Activated naive CD4-positive, alpha-beta T cell treated with anti-CD3 and anti-CD28 coated beads for 36 hours (primary cell): Measurements from ENCODE around the gene SMYD4. TPM values are rescaled to one million over a fixed set of nuclear protein-coding genes. Genes with fewer than 3 reads are reported as not detected.
"Not testable (repeated sequence)": the region's sequence is repeated elsewhere in the genome, so short reads cannot be mapped to it uniquely, and the experiment has no call there.

Experiments used
- CTCF ChIA-PET: fragments of 350-600 bp; sonication (Branson Sonifier 250); formaldehyde crosslinking; loops from one replicate; lab custom pipeline; 2021; ENCODE audit warnings: antibody characterized with exemption; lab: Charles Lee
- DNase-seq: peaks from one replicate; pipeline ENCODE4 v3.0.0-alpha.2; 2020
- H3K27ac Mint-ChIP-seq: one replicate; pipeline ENCODE4 v1.8.0; 2021; ENCODE audit warnings: mild to moderate bottlenecking, mixed read lengths
- H3K27me3 Mint-ChIP-seq: one replicate; pipeline ENCODE4 v1.8.0; 2021; ENCODE audit warnings: low read depth, mixed read lengths
- H3K36me3 Mint-ChIP-seq: one replicate; pipeline ENCODE4 v1.8.0; 2021; ENCODE audit warnings: low read depth, mixed read lengths
- H3K4me1 Mint-ChIP-seq: one replicate; pipeline ENCODE4 v1.8.0; 2021; ENCODE audit warnings: low read depth, mixed read lengths
- H3K4me3 Mint-ChIP-seq: one replicate; pipeline ENCODE4 v1.8.0; 2021; ENCODE audit warnings: mild to moderate bottlenecking, moderate library complexity, mixed read lengths
- H3K9me3 Mint-ChIP-seq: one replicate; pipeline ENCODE4 v1.8.0; 2021; ENCODE audit warnings: mixed read lengths
- intact Hi-C: fragments of 100-400 bp; cut with micrococcal nuclease; formaldehyde crosslinking; loops from one replicate; pipeline ENCODE4 v1.15.1; 2023
- total RNA-seq, 2 experiments: library from RNA; stranded (reverse); gene quantifications; one replicate each; pipeline ENCODE4 v1.2.3, GENCODE V29; 2021

Gene SMYD4
- total RNA-seq, 2 experiments from 2014 or later: 18.7 to 22.0 TPM

GRCh38 chr17:1865252-1866037, 35.7 kb upstream of the SMYD4 start:
- H3K36me3 Mint-ChIP-seq: peaks cover 9% of the 10 kb centered on the region
- peak; percentile 68 for DNase-seq
- H3K27ac Mint-ChIP-seq: no peak overlapping the region
- CTCF ChIA-PET: interaction anchor here (0.7 to 3.0 kb wide), 6 partner anchors 25 to 192 kb away, joined by 3 to 25 read pairs (median 3); no protein-coding TSS in a partner anchor
- H3K27me3 Mint-ChIP-seq: no peaks in the 10 kb centered on the region
- intact Hi-C loops: no loop called here
- no peaks in the 10 kb centered on the region for H3K9me3 Mint-ChIP-seq
- peaks cover 15% of the 10 kb centered on the region for H3K4me1 Mint-ChIP-seq
- no peak overlapping the region for H3K4me3 Mint-ChIP-seq

DNA sequence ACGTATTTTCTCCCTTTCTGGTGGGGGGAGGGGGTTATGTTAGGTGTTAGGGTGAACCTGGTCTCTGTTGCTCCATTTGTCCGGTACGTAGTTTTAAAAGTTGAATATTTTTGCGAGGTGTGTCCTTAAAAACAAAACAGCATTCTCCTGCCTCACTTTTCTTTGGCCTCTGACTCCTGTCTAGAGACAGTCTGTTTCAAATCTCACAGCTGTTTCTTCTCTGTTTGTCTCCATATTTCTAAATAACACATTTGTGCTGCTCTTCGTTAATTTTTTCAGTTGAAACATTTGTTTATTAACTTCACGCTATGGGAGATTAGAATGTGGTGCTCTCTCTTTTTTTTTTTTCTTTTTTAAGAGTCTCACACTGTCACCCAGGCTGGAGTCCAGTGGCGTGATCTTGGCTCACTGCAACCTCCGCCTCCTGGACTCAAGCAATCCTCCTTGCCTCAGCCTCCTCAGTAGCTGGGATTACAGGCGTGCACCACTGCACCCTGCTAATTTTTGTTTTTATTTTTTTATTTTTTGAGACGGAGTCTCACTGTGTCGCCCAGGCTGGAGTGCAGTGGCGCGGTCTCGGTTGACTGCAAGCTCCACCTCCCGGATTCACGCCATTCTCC, 31.8 kb upstream of the SMYD4 start:
- H3K36me3 Mint-ChIP-seq: peaks cover 15% of the 10 kb centered on the region
- H3K4me3 Mint-ChIP-seq: no peak overlapping the region
- peaks cover 4% of the 10 kb centered on the region for H3K4me1 Mint-ChIP-seq
- CTCF ChIA-PET: no interaction called here
- no peak overlapping the region for H3K27ac Mint-ChIP-seq
- intact Hi-C loops: no loop called here
- H3K27me3 Mint-ChIP-seq: no peaks in the 10 kb centered on the region
- no peaks in the 10 kb centered on the region for H3K9me3 Mint-ChIP-seq
- DNase-seq: no peak

- Mint-ChIP-seq H3K27me3 (no peaks in the 10 kb centered on the region), H3K4me3 (no peak overlapping the region), H3K36me3 (peaks cover 15% of the 10 kb centered on the region), H3K27ac (no peak overlapping the region), H3K9me3 (no peaks in the 10 kb centered on the region), H3K4me1 (peaks cover 4% of the 10 kb centered on the region)
- no peak for DNase-seq
- intact Hi-C loops: no loop called here
- CTCF ChIA-PET: no interaction called here
Measured at GRCh38 chr17:1860978-1861377, 31.3 kb upstream of the SMYD4 start.

- intact Hi-C loops, H3K4me1 Mint-ChIP-seq, DNase-seq, H3K27ac Mint-ChIP-seq, H3K27me3 Mint-ChIP-seq, H3K9me3 Mint-ChIP-seq, H3K4me3 Mint-ChIP-seq, CTCF ChIA-PET: not testable (repeated sequence)
- H3K36me3 Mint-ChIP-seq: peaks cover 29% of the 10 kb centered on the region
Measured at GRCh38 chr17:1856462-1856861, 26.8 kb upstream of the SMYD4 start.

GRCh38 chr17:1853698-1854097, 24.0 kb upstream of the SMYD4 start:
- H3K4me3 Mint-ChIP-seq: no peak overlapping the region
- no peak overlapping the region for H3K27ac Mint-ChIP-seq
- no peak for DNase-seq
- H3K4me1 Mint-ChIP-seq: no peaks in the 10 kb centered on the region
- no peaks in the 10 kb centered on the region for H3K9me3 Mint-ChIP-seq
- CTCF ChIA-PET: interaction anchor here (0.6 kb wide), 1 partner anchor 69 kb away, joined by 4 read pairs; no protein-coding TSS in a partner anchor
- intact Hi-C loops: no loop called here
- H3K27me3 Mint-ChIP-seq: no peaks in the 10 kb centered on the region
- peaks cover 26% of the 10 kb centered on the region for H3K36me3 Mint-ChIP-seq

GRCh38 chr17:1852327-1852726, 22.6 kb upstream of the SMYD4 start:
- Mint-ChIP-seq H3K4me3 (no peak overlapping the region), H3K27me3 (no peaks in the 10 kb centered on the region), H3K36me3 (peaks cover 25% of the 10 kb centered on the region), H3K27ac (no peak overlapping the region), H3K4me1 (no peaks in the 10 kb centered on the region), H3K9me3 (no peaks in the 10 kb centered on the region)
- intact Hi-C loops: no loop called here
- CTCF ChIA-PET: no interaction called here
- DNase-seq: no peak

DNA sequence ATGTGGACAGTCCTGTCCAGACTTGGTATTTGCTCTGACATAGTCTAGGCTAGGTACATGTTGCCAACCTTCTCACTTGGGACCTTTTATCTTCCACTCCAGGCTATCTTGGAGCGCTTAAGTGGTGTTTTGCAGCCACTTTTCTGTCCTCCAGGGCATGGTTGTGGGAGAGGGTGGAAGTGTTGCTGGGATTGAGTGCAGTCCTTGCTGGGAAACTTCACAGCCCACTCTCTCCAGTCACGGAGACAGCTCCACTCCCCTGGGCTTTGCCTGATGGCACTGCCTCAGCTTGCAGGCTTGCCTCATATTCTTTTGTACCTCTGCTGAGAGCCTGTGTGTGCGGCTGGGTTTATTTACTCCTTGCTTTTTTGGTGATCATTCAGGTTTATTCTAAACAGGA, 17.5 kb upstream of the SMYD4 start:
- H3K27ac Mint-ChIP-seq: no peak overlapping the region
- DNase-seq: no peak
- CTCF ChIA-PET: no interaction called here
- no peaks in the 10 kb centered on the region for H3K27me3 Mint-ChIP-seq
- no peaks in the 10 kb centered on the region for H3K9me3 Mint-ChIP-seq
- H3K4me3 Mint-ChIP-seq: no peak overlapping the region
- intact Hi-C loops: no loop called here
- H3K36me3 Mint-ChIP-seq: peaks cover 35% of the 10 kb centered on the region
- no peaks in the 10 kb centered on the region for H3K4me1 Mint-ChIP-seq

DNA sequence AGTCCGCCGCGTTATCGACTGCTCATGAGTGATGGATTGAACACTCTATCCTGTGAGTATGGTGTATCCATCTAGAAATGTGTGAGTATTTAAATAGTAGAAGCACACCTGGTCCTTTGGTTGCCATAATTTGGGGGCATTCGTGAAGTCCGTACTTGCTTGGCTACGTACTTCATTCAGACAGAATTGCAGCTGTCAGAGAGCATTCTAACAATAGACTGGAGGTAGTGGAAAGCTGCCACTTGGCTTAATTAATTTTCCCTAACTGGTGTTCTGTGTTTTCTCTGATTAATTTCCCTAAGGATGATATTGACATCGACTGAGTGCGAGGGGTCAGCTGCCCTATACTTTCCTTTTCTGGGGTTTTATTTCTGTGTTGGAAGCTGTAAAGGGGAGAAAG, 14.2 kb upstream of the SMYD4 start:
- Mint-ChIP-seq H3K4me3 (no peak overlapping the region), H3K4me1 (peaks cover 2% of the 10 kb centered on the region), H3K27ac (no peak overlapping the region), H3K9me3 (no peaks in the 10 kb centered on the region), H3K27me3 (no peaks in the 10 kb centered on the region), H3K36me3 (peaks cover 28% of the 10 kb centered on the region)
- intact Hi-C loops: no loop called here
- CTCF ChIA-PET: interaction anchor here (0.6 kb wide), 1 partner anchor 270 kb away, joined by 4 read pairs; no protein-coding TSS in a partner anchor
- DNase-seq: no peak

- Mint-ChIP-seq H3K4me1 (peaks cover 20% of the 10 kb centered on the region), H3K27me3 (no peaks in the 10 kb centered on the region), H3K36me3 (peaks cover 30% of the 10 kb centered on the region), H3K4me3 (no peak overlapping the region), H3K27ac (no peak overlapping the region), H3K9me3 (no peaks in the 10 kb centered on the region)
- DNase-seq: no peak
- intact Hi-C loops: no loop called here
- CTCF ChIA-PET: interaction anchor here (1.2 to 1.9 kb wide), 2 partner anchors 21 to 26 kb away, joined by 3 to 4 read pairs; no protein-coding TSS in a partner anchor
Measured at GRCh38 chr17:1839516-1839915, 9.8 kb upstream of the SMYD4 start.

- Mint-ChIP-seq H3K36me3 (peaks cover 23% of the 10 kb centered on the region), H3K4me3 (no peak overlapping the region), H3K27ac (peak overlapping the region; percentile 44), H3K27me3 (no peaks in the 10 kb centered on the region), H3K4me1 (peaks cover 52% of the 10 kb centered on the region), H3K9me3 (no peaks in the 10 kb centered on the region)
- CTCF ChIA-PET: interaction anchor here (0.5 to 0.8 kb wide), 3 partner anchors 76 to 548 kb away, joined by 3 read pairs; no protein-coding TSS in a partner anchor
- peak; percentile 69 for DNase-seq
- intact Hi-C loops: loop anchor here (1.0 to 5.0 kb wide), 3 partner anchors 11 to 418 kb away; no protein-coding TSS in a partner anchor
Measured at GRCh38 chr17:1834380-1835149, 4.9 kb upstream of the SMYD4 start.

DNA sequence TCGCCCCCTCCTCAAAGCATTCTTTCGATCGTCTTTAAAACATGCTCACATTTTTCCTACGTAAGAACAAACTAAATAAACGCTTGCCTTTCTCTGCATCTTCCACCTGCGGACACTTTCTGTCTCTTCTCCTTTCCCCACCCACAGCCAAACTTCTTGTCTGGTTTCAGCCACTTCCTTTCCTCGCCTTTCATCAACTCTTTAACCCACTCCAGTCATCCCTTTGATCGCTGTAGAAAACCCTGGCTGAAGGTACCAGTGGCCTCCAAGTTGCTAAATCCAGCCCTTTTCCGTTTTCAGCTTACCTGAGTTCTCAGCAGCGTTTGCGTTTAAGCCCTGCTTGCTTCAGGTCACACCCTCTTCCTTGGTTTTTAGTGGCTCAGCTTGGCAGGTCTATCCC, 586 bp upstream of the SMYD4 start:
- intact Hi-C loops: loop anchor here (5.0 kb wide), 1 partner anchor 422 kb away; no protein-coding TSS in a partner anchor
- peaks cover 62% of the 10 kb centered on the region for H3K4me1 Mint-ChIP-seq
- H3K36me3 Mint-ChIP-seq: peaks cover 20% of the 10 kb centered on the region
- no peaks in the 10 kb centered on the region for H3K9me3 Mint-ChIP-seq
- H3K27ac Mint-ChIP-seq: peak overlapping the region; percentile 69
- CTCF ChIA-PET: interaction anchor here (2.0 kb wide), 1 partner anchor 114 kb away, joined by 7 read pairs; no protein-coding TSS in a partner anchor
- peak; percentile 41 for DNase-seq
- H3K27me3 Mint-ChIP-seq: no peaks in the 10 kb centered on the region
- H3K4me3 Mint-ChIP-seq: peak overlapping the region; percentile 93

- H3K9me3 Mint-ChIP-seq: no peaks in the 10 kb centered on the region
- H3K27ac Mint-ChIP-seq: peak overlapping the region; percentile 85
- DNase-seq: peak; percentile 27
- peaks cover 25% of the 10 kb centered on the region for H3K36me3 Mint-ChIP-seq
- CTCF ChIA-PET: interaction anchor here (0.6 to 2.0 kb wide), 2 partner anchors 39 to 112 kb away, joined by 4 to 7 read pairs; no protein-coding TSS in a partner anchor
- intact Hi-C loops: loop anchor here (1.0 to 5.0 kb wide), 3 partner anchors 113 to 262 kb away; partner anchors contain the start of genes RILP and SCARF1
- peak overlapping the region; percentile 93 for H3K4me3 Mint-ChIP-seq
- peaks cover 57% of the 10 kb centered on the region for H3K4me1 Mint-ChIP-seq
- no peaks in the 10 kb centered on the region for H3K27me3 Mint-ChIP-seq
Measured at GRCh38 chr17:1829216-1829591, 498 bp downstream of the SMYD4 start.
